Skeletal muscle tissue (tissue), 4 donors: Measurements from ENCODE around the gene STAT5B. TPM values are rescaled to one million over a fixed set of nuclear protein-coding genes. Genes with fewer than 3 reads are reported as not detected.
A peak's percentile ranks its signal among the peaks of the same experiment; 100 is the strongest.
"Not testable (repeated sequence)": the region's sequence is repeated elsewhere in the genome, so short reads cannot be mapped to it uniquely, and the experiment has no call there.

ENCODE experiments used
- H3K27ac ChIP-seq: one replicate; pipeline ENCODE4 v1.7.0; 2013; ENCODE audit warnings: mild to moderate bottlenecking, low read depth, low read length, inconsistent platforms
- H3K27me3 ChIP-seq, 3 donors: one replicate each; pipeline ENCODE4 v1.7.0; 2013; ENCODE audit warnings: low read length in 3 of 3; ENCODE audit not compliant: control insufficient read depth in 3 of 3, insufficient read depth in 3 of 3
- H3K36me3 ChIP-seq, 3 donors: one replicate each; pipeline ENCODE4 v1.7.0; 2013; ENCODE audit warnings: low read length in 3 of 3; ENCODE audit not compliant: control insufficient read depth in 3 of 3, insufficient read depth in 3 of 3
- H3K4me1 ChIP-seq, 3 donors: one replicate each; pipeline ENCODE4 v1.7.0; 2013; ENCODE audit warnings: low read length in 3 of 3, mild to moderate bottlenecking in 3 of 3; ENCODE audit not compliant: control insufficient read depth in 3 of 3, insufficient read depth in 3 of 3
- H3K4me3 ChIP-seq, 3 donors: one replicate each; pipeline ENCODE4 v1.7.0; 2013; ENCODE audit warnings: low read length in 3 of 3
- H3K9ac ChIP-seq, 3 donors: one replicate each; pipeline ENCODE4 v1.7.0; 2013; ENCODE audit warnings: low read length in 3 of 3, mild to moderate bottlenecking in 3 of 3, moderate library complexity in 2 of 3, low read depth in 1 of 3
- H3K9me3 ChIP-seq, 3 donors: one replicate each; pipeline ENCODE4 v1.7.0; 2013; ENCODE audit warnings: low read length in 3 of 3; ENCODE audit not compliant: control insufficient read depth in 3 of 3
- total RNA-seq: library from RNA; depleted of rRNA; stranded (reverse); fragments of >200 nt; gene quantifications from one replicate; pipeline ENCODE4 v1.2.3, GENCODE V29; 2014
- donor health status: Osteomylitis.

STAT5B gene
- total RNA-seq, 1 donor from 2014 or later: 31.3 TPM

DNA sequence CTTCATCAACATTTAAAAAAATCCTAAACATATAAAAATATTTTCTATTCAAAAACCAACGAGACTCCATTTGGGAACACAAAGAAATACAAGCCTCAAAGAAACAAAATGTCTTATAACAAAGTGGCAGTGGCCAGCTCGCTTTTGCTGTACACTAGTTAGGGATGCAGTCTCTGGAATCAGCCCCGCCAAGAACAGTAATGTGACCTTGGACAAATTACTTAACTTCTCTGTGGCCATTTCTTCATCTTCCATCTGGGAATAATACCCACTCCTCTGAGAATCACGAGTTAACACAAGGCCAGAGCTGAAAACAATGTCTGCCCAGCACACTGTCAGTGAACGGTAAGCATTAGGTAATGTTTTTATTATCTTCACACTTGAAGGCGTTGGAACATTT, 5.6 kb downstream of the STAT5B start:
- H3K9ac ChIP-seq: no peak overlapping the region
- H3K27ac ChIP-seq: no peak overlapping the region

GRCh38 chr17:42270170-42270535, 6.0 kb downstream of the STAT5B start:
- Histone ChIP-seq H3K4me1 (peaks cover 15 to 20% (median 16%) of the 10 kb centered on the region in 3 donors), H3K27ac (no peak overlapping the region), H3K4me3 (no peak overlapping the region)

More for the DNA sequence above, 5.6 kb downstream of the STAT5B start:
- no peaks in the 10 kb centered on the region for H3K36me3 ChIP-seq
- H3K27me3 ChIP-seq: no peaks in the 10 kb centered on the region
- no peaks in the 10 kb centered on the region for H3K9me3 ChIP-seq
- H3K4me1 ChIP-seq: peaks cover 15 to 23% (median 17%) of the 10 kb centered on the region in 3 donors
- no peak overlapping the region for H3K4me3 ChIP-seq

DNA sequence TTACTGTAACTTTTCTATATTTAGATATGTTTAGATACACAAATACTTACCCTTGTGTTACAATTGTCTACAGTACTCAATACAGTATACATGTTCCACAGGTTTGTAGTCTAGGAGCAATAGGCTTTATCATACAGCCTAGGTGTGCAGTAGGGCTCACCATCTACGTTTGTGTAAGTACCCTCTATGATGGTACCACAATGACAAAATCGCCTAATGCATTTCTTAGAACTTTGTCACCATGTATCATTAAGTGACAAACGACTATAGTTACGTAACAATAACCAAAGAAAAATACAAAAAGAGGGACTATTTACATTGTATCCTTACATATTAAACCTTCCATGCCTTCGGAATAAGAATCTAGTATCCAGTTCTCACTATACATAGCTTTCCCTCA, 8.0 kb downstream of the STAT5B start:
- Histone ChIP-seq H3K4me3 (no peak overlapping the region), H3K27ac (no peak overlapping the region), H3K4me1 (peaks cover 6 to 10% (median 6%) of the 10 kb centered on the region in 3 donors)

More at GRCh38 chr17:42270170-42270535, 6.0 kb downstream of the STAT5B start:
- Histone ChIP-seq H3K36me3 (no peaks in the 10 kb centered on the region), H3K9me3 (no peaks in the 10 kb centered on the region), H3K9ac (no peak overlapping the region), H3K27me3 (no peaks in the 10 kb centered on the region)

GRCh38 chr17:42266918-42267766, 9.0 kb downstream of the STAT5B start:
- H3K4me3 ChIP-seq: no peak overlapping the region
- no peaks in the 10 kb centered on the region for H3K27me3 ChIP-seq
- H3K4me1 ChIP-seq: peaks cover 6 to 9% (median 6%) of the 10 kb centered on the region in 3 donors
- H3K9me3 ChIP-seq: no peaks in the 10 kb centered on the region
- no peaks in the 10 kb centered on the region for H3K36me3 ChIP-seq
- H3K27ac ChIP-seq: peak overlapping the region; percentile 16
- H3K9ac ChIP-seq: no peak overlapping the region

More for the DNA sequence above, 8.0 kb downstream of the STAT5B start:
- no peak overlapping the region for H3K9ac ChIP-seq
- H3K9me3 ChIP-seq: no peaks in the 10 kb centered on the region
- H3K36me3 ChIP-seq: no peaks in the 10 kb centered on the region
- H3K27me3 ChIP-seq: no peaks in the 10 kb centered on the region

DNA sequence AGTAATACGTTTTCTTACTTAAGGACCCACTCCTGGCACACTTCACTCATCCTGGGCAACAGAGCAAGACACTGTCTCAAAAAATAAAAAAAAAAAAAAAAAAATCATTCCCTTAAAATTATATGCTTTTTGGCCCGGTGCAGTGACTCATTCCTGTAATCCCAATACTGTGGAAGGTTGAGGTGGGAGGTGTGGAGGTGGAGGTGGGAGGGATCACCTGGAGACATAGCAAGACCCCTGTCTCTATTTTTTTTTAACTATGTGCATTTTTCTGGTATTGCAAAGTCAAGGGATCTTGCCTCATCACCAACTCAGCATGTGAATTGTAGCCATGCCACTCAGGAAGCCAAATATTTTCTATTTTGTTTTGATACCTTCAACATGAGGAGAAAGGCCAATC, 9.7 kb downstream of the STAT5B start:
- Histone ChIP-seq H3K27me3 (no peaks in the 10 kb centered on the region), H3K4me1 (peaks cover 3 to 6% (median 6%) of the 10 kb centered on the region in 3 donors), H3K4me3 (no peak overlapping the region), H3K36me3 (no peaks in the 10 kb centered on the region), H3K9ac (no peak overlapping the region), H3K9me3 (no peaks in the 10 kb centered on the region), H3K27ac (no peak overlapping the region)

DNA sequence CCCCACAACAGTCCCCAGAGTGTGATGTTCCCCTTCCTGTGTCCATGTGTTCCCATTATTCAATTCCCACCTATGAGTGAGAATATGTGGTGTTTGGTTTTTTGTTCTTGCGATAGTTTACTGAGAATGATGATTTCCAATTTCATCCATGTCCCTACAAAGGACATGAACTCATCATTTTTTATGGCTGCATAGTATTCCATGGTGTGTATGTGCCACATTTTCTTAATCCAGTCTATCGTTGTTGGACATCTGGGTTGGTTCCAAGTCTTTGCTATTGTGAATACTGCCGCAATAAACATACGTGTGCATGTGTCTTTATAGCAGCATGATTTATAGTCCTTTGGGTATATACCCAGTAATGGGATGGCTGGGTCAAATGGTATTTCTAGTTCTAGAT, 11.8 kb downstream of the STAT5B start:
- not testable (repeated sequence) for H3K36me3 ChIP-seq, H3K27ac ChIP-seq, H3K4me1 ChIP-seq, H3K4me3 ChIP-seq, H3K27me3 ChIP-seq, H3K9ac ChIP-seq, H3K9me3 ChIP-seq

DNA sequence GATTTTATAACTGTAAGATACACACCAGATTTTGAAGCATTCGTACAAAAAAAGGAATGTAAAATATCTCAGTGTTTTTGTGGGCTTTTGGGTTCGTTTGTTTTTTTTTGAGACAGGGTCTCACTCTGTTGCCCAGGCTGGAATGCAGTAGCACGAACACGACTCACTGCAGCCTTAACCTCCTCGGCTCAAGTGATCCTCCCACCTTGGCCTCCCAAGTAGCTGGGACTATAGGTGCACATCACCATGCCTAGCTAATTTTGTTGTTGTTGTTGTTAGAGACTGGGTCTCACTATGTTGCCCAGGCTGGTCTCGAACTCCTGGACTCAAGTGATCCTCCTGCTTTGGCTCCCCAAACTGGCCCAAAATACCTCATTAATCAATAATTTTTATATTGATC, 15.9 kb downstream of the STAT5B start:
- H3K27ac ChIP-seq: no peak overlapping the region
- no peak overlapping the region for H3K9ac ChIP-seq
- H3K27me3 ChIP-seq: no peaks in the 10 kb centered on the region
- no peak overlapping the region for H3K4me3 ChIP-seq
- H3K36me3 ChIP-seq: no peaks in the 10 kb centered on the region
- no peaks in the 10 kb centered on the region for H3K9me3 ChIP-seq
- no peaks in the 10 kb centered on the region for H3K4me1 ChIP-seq

GRCh38 chr17:42255445-42255844, 20.7 kb downstream of the STAT5B start:
- Histone ChIP-seq H3K9me3 (no peaks in the 10 kb centered on the region), H3K36me3 (no peaks in the 10 kb centered on the region), H3K4me3 (no peak overlapping the region), H3K9ac (no peak overlapping the region), H3K27ac (no peak overlapping the region), H3K27me3 (no peaks in the 10 kb centered on the region), H3K4me1 (peaks cover 8 to 21% (median 9%) of the 10 kb centered on the region in 3 donors)

DNA sequence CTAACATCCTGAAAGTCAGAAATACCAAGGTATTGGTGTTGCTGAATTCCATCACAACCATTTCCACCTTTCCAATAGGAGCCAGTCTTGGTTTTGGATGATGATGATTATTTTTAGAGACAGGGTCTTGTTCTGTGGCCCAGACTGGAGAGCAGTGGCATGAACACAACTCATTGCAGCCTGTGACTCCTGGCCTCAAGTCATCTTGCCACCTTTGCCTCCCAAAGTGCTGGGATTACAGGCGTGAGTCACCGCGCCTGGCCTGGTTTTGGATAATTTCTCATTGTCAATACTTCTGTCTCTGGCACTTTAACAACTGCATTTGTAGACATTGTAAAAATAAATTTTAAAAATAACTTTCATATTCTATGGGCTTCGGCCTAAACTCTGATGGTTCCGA, 22.6 kb downstream of the STAT5B start:
- Histone ChIP-seq H3K36me3 (no peaks in the 10 kb centered on the region), H3K27me3 (no peaks in the 10 kb centered on the region), H3K4me3 (no peak overlapping the region), H3K9ac (peak overlapping the region in 1 of 3 donors; percentile 19), H3K27ac (peak overlapping the region; percentile 66), H3K4me1 (peaks cover 11 to 33% (median 11%) of the 10 kb centered on the region in 3 donors), H3K9me3 (no peaks in the 10 kb centered on the region)
